ENCODE data around the gene PSTPIP1.

PSTPIP1 gene

DNA sequence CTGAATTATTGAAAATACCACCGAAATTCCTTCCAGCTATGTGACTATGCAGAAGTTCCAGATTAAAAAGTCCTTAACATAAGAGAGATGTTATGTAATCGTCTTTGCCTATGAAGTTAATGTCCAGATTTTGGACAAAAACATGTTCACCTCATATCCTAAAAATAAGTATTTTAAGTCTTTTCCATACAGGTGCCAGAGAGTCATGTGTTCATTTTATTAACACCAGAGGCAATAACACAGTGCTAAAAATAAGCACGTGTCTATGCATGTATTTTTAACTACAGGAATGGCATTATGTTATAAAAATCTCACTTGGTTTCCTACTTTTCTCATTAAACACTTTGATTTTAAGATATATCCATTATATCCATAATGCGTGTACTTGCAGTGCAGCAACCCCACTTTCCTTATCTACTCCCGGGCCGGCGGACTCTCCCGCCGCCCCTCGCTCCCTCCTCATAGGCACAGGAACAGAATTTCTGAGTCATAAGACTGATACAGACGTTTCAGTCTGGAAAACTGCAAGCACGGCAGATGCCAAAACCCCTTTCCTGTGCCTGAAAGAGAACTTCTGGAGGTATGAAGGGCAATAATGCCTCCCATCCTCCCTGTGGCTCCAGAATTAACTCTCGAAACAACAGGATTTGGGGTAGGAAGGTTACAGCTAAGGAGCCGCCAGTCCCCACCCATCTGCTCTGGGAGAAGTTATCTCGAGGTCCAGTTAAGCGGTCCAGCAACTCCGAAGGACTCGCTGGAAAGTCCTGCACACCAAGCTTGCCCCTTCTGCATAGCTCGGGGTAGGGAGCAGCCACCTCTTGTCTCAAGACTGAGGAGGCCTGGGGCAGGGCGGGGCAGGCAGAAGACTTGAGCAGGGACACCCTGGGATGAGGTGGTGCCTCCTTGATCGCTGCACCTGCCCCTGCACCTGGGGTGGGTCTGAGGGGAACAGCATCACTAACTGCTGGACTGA is 22.3 kb upstream of the PSTPIP1 start:
- Mint-ChIP-seq H3K4me3 (no peak overlapping the region), H3K27ac (no peak overlapping the region), H3K27me3 (no peaks in the 10 kb centered on the region), H3K36me3 (no peaks in the 10 kb centered on the region), H3K4me1 (ENCODE audit: low read depth) (peaks cover 15% of the 10 kb centered on the region), H3K9me3 (ENCODE audit: low read depth) (no peaks in the 10 kb centered on the region)

- Mint-ChIP-seq H3K9me3 (ENCODE audit: low read depth) (no peaks in the 10 kb centered on the region), H3K27ac (no peak overlapping the region), H3K4me3 (no peak overlapping the region), H3K36me3 (no peaks in the 10 kb centered on the region), H3K27me3 (no peaks in the 10 kb centered on the region), H3K4me1 (ENCODE audit: low read depth) (peaks cover 15% of the 10 kb centered on the region)
Measured at GRCh38 chr15:76973362-76973743, 21.6 kb upstream of the PSTPIP1 start.

- H3K27me3 Mint-ChIP-seq: no peaks in the 10 kb centered on the region
- no peaks in the 10 kb centered on the region for H3K9me3 Mint-ChIP-seq (ENCODE audit: low read depth)
- peaks cover 15% of the 10 kb centered on the region for H3K4me1 Mint-ChIP-seq (ENCODE audit: low read depth)
- H3K36me3 Mint-ChIP-seq: no peaks in the 10 kb centered on the region
- no peak overlapping the region for H3K4me3 Mint-ChIP-seq
- H3K27ac Mint-ChIP-seq: no peak overlapping the region
Measured at GRCh38 chr15:76973906-76974305, 21.0 kb upstream of the PSTPIP1 start.

DNA sequence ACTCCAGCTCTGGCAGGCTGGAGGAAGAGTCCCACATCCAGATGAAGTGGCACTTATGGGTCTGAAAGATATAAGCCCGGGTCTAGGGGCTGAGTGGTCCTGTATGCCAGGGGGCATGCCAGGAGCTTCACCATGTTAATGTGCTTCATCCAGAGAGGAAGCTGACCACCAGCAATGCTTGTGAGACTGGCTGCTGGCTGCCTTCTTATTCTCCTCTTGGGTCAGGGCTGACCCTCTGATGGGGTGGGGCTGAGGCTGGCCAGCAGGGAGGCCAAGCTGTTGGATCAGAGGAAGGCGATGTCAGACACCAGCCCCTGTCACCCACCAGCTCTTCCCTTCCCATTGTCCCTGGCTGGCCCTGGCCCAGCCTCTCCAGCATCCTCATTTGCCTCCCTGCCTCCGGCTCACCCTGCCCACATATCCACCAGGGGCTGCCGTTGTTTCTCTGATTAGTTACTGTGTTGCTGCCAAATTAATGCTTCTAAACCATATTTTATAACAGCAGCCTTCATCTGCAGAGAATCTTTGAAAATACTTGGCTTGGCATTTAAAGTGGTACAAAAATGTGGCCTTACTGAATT is 20.4 kb upstream of the PSTPIP1 start:
- H3K4me1 Mint-ChIP-seq (ENCODE audit: low read depth): peaks cover 15% of the 10 kb centered on the region
- no peak overlapping the region for H3K4me3 Mint-ChIP-seq
- H3K36me3 Mint-ChIP-seq: no peaks in the 10 kb centered on the region
- H3K9me3 Mint-ChIP-seq (ENCODE audit: low read depth): no peaks in the 10 kb centered on the region
- no peak overlapping the region for H3K27ac Mint-ChIP-seq
- no peaks in the 10 kb centered on the region for H3K27me3 Mint-ChIP-seq

DNA sequence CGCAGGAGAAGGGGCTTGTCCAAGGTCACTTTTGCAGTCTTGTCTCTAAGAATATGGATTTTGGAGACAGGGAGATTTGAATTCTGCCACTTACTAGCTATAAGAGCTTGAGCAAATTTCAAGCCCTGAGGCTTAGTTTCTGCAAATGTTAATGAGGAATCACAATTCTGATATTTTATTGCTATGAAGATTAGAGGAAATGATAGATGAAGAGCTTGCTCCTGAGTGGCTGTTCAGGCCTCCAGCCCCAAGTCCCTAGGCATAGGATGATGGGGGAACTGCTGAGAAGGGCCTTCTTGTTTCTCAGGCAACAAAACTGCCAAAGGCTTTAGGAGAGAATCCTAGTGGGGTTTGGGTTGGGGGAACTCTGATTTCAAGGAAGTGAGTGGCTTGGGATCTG is 18.8 kb upstream of the PSTPIP1 start:
- H3K9me3 Mint-ChIP-seq (ENCODE audit: low read depth): no peaks in the 10 kb centered on the region
- peaks cover 15% of the 10 kb centered on the region for H3K4me1 Mint-ChIP-seq (ENCODE audit: low read depth)
- no peak overlapping the region for H3K4me3 Mint-ChIP-seq
- no peak overlapping the region for H3K27ac Mint-ChIP-seq
- H3K27me3 Mint-ChIP-seq: no peaks in the 10 kb centered on the region
- no peaks in the 10 kb centered on the region for H3K36me3 Mint-ChIP-seq

GRCh38 chr15:76976572-76977270 is 18.2 kb upstream of the PSTPIP1 start:
- Mint-ChIP-seq H3K4me1 (ENCODE audit: low read depth) (peaks cover 15% of the 10 kb centered on the region), H3K9me3 (ENCODE audit: low read depth) (no peaks in the 10 kb centered on the region), H3K36me3 (no peaks in the 10 kb centered on the region), H3K27me3 (no peaks in the 10 kb centered on the region), H3K4me3 (no peak overlapping the region), H3K27ac (no peak overlapping the region)

DNA sequence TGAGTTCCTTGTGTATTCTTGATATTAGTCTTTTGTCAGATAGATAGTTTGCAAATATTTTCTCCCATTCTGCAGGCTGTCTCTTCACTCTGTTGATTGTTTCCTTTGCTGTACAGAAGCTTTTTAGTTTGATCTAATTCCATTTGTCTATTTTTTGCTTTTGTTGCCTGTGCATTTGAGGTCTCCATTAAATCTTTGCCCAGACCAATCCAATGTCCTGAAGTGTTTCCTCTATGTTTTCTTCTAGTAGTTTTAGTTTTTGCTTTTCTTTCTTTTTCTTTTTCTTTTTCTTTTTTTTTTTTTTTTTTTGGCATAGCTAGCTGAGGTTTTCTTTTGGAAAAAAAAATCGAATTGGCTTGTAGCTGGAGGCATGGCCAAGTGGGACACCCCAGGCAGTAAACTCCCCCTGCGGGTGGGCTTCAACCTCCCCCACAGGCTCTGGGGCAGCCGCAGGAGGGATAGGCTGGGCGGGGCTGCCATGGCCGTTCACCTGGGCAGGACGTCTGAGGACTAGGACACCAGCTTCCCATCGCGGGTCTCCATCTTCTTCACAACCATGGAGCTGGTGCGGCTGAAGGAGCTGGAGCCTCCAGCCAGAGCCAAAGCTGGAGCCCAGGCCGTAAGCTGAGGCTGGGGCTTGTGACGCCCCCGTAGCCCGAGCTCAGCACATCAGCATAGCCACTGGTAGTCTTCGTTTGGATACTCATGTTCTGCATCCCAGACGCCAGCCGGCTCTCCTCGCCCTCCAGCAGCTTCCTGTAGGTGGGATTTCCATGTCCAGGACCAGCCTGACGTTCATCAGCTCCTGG is 16.2 kb upstream of the PSTPIP1 start:
- no peaks in the 10 kb centered on the region for H3K27me3 Mint-ChIP-seq
- H3K36me3 Mint-ChIP-seq: no peaks in the 10 kb centered on the region
- no peak overlapping the region for H3K27ac Mint-ChIP-seq
- H3K4me3 Mint-ChIP-seq: no peak overlapping the region
- no peaks in the 10 kb centered on the region for H3K9me3 Mint-ChIP-seq (ENCODE audit: low read depth)
- peaks cover 14% of the 10 kb centered on the region for H3K4me1 Mint-ChIP-seq (ENCODE audit: low read depth)

- Mint-ChIP-seq H3K27ac (no peak overlapping the region), H3K36me3 (no peaks in the 10 kb centered on the region), H3K9me3 (ENCODE audit: low read depth) (no peaks in the 10 kb centered on the region), H3K4me1 (ENCODE audit: low read depth) (peaks cover 10% of the 10 kb centered on the region), H3K27me3 (no peaks in the 10 kb centered on the region), H3K4me3 (no peak overlapping the region)
Measured at GRCh38 chr15:76979331-76979925, 15.5 kb upstream of the PSTPIP1 start.

DNA sequence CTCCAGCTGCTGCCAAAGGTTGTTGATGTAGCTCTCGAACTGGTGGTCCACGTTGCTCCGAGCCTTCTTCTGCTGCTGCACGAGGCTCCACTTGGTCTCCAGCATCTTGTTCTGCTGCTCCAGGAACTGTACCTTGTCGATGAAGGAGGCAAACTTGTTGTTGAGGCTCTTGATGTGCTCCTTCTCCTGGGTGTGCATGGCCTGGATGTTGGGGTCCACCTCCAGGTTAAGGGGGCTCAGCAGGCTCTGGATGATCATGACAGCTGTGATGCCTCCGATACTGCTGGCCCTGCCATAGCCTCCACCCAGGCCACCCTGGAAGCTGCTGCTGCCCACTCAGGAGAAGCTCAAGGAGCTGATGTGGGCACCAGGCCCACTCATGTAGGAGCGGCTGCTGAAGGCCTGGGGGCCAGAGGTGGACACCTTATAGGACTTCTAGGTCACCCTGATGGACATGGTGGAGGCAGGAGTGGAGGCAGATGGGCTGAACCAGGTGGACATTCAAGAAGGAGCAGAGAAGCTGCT is 14.9 kb upstream of the PSTPIP1 start:
- Mint-ChIP-seq H3K27me3 (no peaks in the 10 kb centered on the region), H3K36me3 (no peaks in the 10 kb centered on the region), H3K27ac (no peak overlapping the region), H3K9me3 (ENCODE audit: low read depth) (no peaks in the 10 kb centered on the region), H3K4me1 (ENCODE audit: low read depth) (peaks cover 10% of the 10 kb centered on the region), H3K4me3 (no peak overlapping the region)

- H3K27ac Mint-ChIP-seq: no peak overlapping the region
- no peaks in the 10 kb centered on the region for H3K27me3 Mint-ChIP-seq
- H3K4me1 Mint-ChIP-seq (ENCODE audit: low read depth): peaks cover 8% of the 10 kb centered on the region
Measured at GRCh38 chr15:76982356-76982755, 12.6 kb upstream of the PSTPIP1 start.

DNA sequence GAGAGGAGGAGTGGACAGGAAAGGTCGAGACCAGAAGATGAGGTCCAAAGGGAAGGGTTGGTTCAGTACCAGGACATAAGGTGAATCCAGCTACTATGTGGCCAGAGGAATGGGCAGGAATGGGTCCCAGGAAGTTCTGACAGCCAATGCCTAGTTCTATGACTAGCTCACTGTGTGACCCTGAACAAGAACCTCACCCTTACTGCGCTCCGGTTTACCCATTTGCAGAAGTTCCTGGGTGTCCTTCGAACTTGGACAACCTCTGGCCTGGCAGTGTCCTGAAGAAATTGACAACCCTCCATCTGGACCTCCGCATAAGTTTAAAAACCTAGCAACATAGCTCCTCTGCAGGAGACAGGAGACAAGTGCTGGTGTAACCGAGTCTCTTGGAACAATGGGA is 12.2 kb upstream of the PSTPIP1 start:
- Mint-ChIP-seq H3K4me1 (ENCODE audit: low read depth) (peaks cover 10% of the 10 kb centered on the region), H3K27ac (no peak overlapping the region)

More at GRCh38 chr15:76982356-76982755, 12.6 kb upstream of the PSTPIP1 start:
- no peaks in the 10 kb centered on the region for H3K9me3 Mint-ChIP-seq (ENCODE audit: low read depth)
- H3K4me3 Mint-ChIP-seq: no peak overlapping the region
- no peaks in the 10 kb centered on the region for H3K36me3 Mint-ChIP-seq

GRCh38 chr15:76983590-76984375 is 11.1 kb upstream of the PSTPIP1 start:
- H3K36me3 Mint-ChIP-seq: no peaks in the 10 kb centered on the region
- H3K4me3 Mint-ChIP-seq: no peak overlapping the region
- H3K27ac Mint-ChIP-seq: no peak overlapping the region
- H3K4me1 Mint-ChIP-seq (ENCODE audit: low read depth): peaks cover 21% of the 10 kb centered on the region
- H3K27me3 Mint-ChIP-seq: no peaks in the 10 kb centered on the region
- no peaks in the 10 kb centered on the region for H3K9me3 Mint-ChIP-seq (ENCODE audit: low read depth)

More for the DNA sequence above, 12.2 kb upstream of the PSTPIP1 start:
- Mint-ChIP-seq H3K27me3 (no peaks in the 10 kb centered on the region), H3K9me3 (ENCODE audit: low read depth) (no peaks in the 10 kb centered on the region), H3K36me3 (no peaks in the 10 kb centered on the region), H3K4me3 (no peak overlapping the region)

DNA sequence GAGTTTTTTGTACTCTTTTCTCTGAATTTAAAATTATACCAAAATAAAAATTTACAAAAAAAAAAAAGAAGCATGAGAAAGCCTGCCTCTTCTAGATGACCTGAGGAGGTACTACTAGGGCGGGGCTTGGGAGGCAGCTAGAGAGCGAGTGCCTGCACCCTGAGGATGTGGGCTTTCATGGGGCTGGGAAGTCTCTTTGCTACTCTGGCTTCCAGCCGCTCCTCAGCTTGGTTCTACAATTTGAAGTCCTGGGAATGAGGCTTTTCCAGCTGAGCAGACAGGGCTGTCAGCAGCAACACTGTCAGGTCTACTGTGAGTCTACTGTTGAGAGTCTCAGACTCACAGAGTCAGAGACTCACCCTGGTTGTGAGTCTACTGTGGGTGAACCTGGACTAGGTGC is 8.2 kb upstream of the PSTPIP1 start:
- Mint-ChIP-seq H3K4me1 (ENCODE audit: low read depth) (peaks cover 29% of the 10 kb centered on the region), H3K4me3 (no peak overlapping the region), H3K9me3 (ENCODE audit: low read depth) (no peaks in the 10 kb centered on the region), H3K36me3 (peaks cover 3% of the 10 kb centered on the region), H3K27me3 (no peaks in the 10 kb centered on the region), H3K27ac (no peak overlapping the region)
